Panc1 (cell line): ENCODE measurements around the gene DHRSX. TPM values are rescaled to one million over a fixed set of nuclear protein-coding genes. Genes with fewer than 3 reads are reported as not detected.

Experiments
- ATAC-seq: fragments of 200-7000 bp; cut with Tn5 transposase; 2 replicates; pipeline ENCODE4 v1.9.1; 2020; ENCODE audit warnings: mild to moderate bottlenecking, moderate library complexity
- BruUV-seq: library from RNA; stranded (reverse); fragments of 400-500 nt; replicated peaks from 2 replicates; lab custom pipeline; 2021; lab: Mats Ljungman, UMichigan
- CTCF ChIA-PET: fragments of 300-600 bp; sonication (Branson Sonifier 250); formaldehyde crosslinking; loops from one replicate; lab custom pipeline; 2022; ENCODE audit warnings: antibody characterized with exemption; lab: Charles Lee
- POLR2A ChIA-PET: fragments of 300-600 bp; sonication (Branson Sonifier 250); formaldehyde crosslinking; loops from one replicate; lab custom pipeline; 2022; ENCODE audit warnings: antibody characterized with exemption; lab: Charles Lee
- DNase-seq: peaks from one replicate; pipeline ENCODE4 v3.0.0-alpha.2; 2010; ENCODE audit warnings: low read depth, low spot score
- H3K27ac ChIP-seq: 2 replicates; pipeline ENCODE4 v1.5.1; 2011; ENCODE audit warnings: mild to moderate bottlenecking, low read length, inconsistent platforms
- H3K27me3 ChIP-seq: fragments of 200-500 bp; sonication (Bioruptor generic); 2 replicates; pipeline ENCODE4 v1.6.0; 2014; ENCODE audit warnings: low read length, inconsistent platforms; ENCODE audit not compliant: control insufficient read depth, insufficient read depth
- H3K36me3 ChIP-seq: fragments of 200-500 bp; sonication (Bioruptor generic); 2 replicates; pipeline ENCODE4 v1.5.1; 2014; ENCODE audit warnings: inconsistent platforms, mild to moderate bottlenecking, low read length, moderate library complexity; ENCODE audit not compliant: control insufficient read depth, insufficient read depth
- H3K4me1 ChIP-seq: 2 replicates; pipeline ENCODE4 v1.5.1; 2011; ENCODE audit warnings: inconsistent platforms, mild to moderate bottlenecking, low read length, moderate library complexity; ENCODE audit not compliant: control insufficient read depth, insufficient read depth
- H3K4me3 ChIP-seq, 2 experiments: 2 replicates each; pipeline ENCODE4 v1.5.1; 2011 to 2012; ENCODE audit warnings: low read depth in 2 of 2, low read length in 2 of 2, mild to moderate bottlenecking in 2 of 2, inconsistent platforms in 1 of 2, moderate library complexity in 1 of 2
- H3K9me3 ChIP-seq: fragments of 200-500 bp; sonication (Bioruptor generic); 2 replicates; pipeline ENCODE4 v1.5.1; 2014; ENCODE audit warnings: low read depth, mild to moderate bottlenecking, inconsistent platforms, low read length, moderate library complexity; ENCODE audit not compliant: control insufficient read depth, insufficient read depth
- POLR2AphosphoS5 ChIP-seq: IDR thresholded peaks from 2 replicates; pipeline ENCODE4 v1.6.1; 2012; ENCODE audit warnings: mild to moderate bottlenecking, low read depth, low read length, moderate library complexity
- SIN3A ChIP-seq: IDR thresholded peaks from 2 replicates; pipeline ENCODE4 v1.6.1; 2012; ENCODE audit warnings: low read depth, mild to moderate bottlenecking, low read length, moderate library complexity, borderline replicate concordance; ENCODE audit not compliant: insufficient read depth
- TCF7L2 ChIP-seq: IDR thresholded peaks from 2 replicates; pipeline ENCODE4 v1.6.1; 2011; ENCODE audit warnings: mild to moderate bottlenecking, low read depth, low read length, inconsistent platforms
- in situ Hi-C: cut with HindIII; loops from 2 replicates; pipeline ENCODE4 v1.10.0; 2016; ENCODE audit warnings: low sequenced_read_pairs, low pct_unique_long_range_greater_than_20kb
- intact Hi-C: fragments of 100-400 bp; cut with micrococcal nuclease; formaldehyde crosslinking; loops from one replicate; pipeline ENCODE4 v1.10.0; 2022; ENCODE audit not compliant: unreplicated experiment
- total RNA-seq: library from RNA; stranded (reverse); gene quantifications from one replicate; pipeline ENCODE4 v1.2.1, GENCODE V29; 2021; ENCODE audit not compliant: unreplicated experiment
- TF ChIP-seq, protein P1 (sequence below), 2 experiments: IDR thresholded peaks; 2 replicates each; pipeline ENCODE4 v1.6.1; 2011 to 2012; ENCODE audit warnings: low read depth in 2 of 2, control low read depth in 1 of 2, low read length in 1 of 2, mild to moderate bottlenecking in 1 of 2, moderate library complexity in 1 of 2; ENCODE audit not compliant: insufficient read depth in 1 of 2
- TF ChIP-seq, protein P2 (sequence below): fragments of 450-650 bp; IDR thresholded peaks from 2 replicates; pipeline ENCODE4 v1.5.1; 2017; ENCODE audit warnings: mild to moderate bottlenecking

DHRSX gene
- total RNA-seq, 1 experiment from 2014 or later, result 20.1 TPM

DNA sequence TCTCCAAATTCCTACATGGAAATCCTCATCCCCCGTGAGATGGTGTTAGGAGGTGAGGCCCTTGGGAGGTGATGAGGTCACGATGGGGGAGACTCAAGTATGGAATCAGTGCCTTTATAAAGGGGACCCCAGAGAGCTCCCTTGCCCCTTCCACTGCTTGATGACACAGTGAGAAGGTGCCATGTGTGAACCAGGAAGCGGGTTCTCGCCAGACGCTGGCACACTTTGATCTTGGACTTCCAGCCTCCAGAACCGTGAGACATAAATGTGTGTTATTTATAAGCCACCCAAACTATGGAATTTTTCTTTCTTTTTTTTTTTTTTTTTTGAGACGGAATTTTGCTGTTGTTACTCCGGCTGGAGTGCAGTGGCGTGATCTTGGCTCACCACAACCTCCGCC lies 237.6 kb downstream of the DHRSX start:
- intact Hi-C loops (no loop called here), in situ Hi-C loops (no loop called here)
- Histone ChIP-seq H3K36me3 (no peaks in the 10 kb centered on the region), H3K4me1 (no peaks in the 10 kb centered on the region), H3K27ac (no peak overlapping the region), H3K9me3 (no peaks in the 10 kb centered on the region), H3K4me3 (no peak overlapping the region), H3K27me3 (no peaks in the 10 kb centered on the region)
- TF ChIP-seq, protein P1, sequence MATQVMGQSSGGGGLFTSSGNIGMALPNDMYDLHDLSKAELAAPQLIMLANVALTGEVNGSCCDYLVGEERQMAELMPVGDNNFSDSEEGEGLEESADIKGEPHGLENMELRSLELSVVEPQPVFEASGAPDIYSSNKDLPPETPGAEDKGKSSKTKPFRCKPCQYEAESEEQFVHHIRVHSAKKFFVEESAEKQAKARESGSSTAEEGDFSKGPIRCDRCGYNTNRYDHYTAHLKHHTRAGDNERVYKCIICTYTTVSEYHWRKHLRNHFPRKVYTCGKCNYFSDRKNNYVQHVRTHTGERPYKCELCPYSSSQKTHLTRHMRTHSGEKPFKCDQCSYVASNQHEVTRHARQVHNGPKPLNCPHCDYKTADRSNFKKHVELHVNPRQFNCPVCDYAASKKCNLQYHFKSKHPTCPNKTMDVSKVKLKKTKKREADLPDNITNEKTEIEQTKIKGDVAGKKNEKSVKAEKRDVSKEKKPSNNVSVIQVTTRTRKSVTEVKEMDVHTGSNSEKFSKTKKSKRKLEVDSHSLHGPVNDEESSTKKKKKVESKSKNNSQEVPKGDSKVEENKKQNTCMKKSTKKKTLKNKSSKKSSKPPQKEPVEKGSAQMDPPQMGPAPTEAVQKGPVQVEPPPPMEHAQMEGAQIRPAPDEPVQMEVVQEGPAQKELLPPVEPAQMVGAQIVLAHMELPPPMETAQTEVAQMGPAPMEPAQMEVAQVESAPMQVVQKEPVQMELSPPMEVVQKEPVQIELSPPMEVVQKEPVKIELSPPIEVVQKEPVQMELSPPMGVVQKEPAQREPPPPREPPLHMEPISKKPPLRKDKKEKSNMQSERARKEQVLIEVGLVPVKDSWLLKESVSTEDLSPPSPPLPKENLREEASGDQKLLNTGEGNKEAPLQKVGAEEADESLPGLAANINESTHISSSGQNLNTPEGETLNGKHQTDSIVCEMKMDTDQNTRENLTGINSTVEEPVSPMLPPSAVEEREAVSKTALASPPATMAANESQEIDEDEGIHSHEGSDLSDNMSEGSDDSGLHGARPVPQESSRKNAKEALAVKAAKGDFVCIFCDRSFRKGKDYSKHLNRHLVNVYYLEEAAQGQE (IDR thresholded peaks at IDR 0.05; ENCODE audit: insufficient read depth in 1 of 2, low read depth in 2 of 2, low read length in 1 of 2), result no peak
- TF ChIP-seq TCF7L2, result no peak
- no peak for TF ChIP-seq SIN3A
- TF ChIP-seq POLR2AphosphoS5, result no peak
- TF ChIP-seq, protein P2, sequence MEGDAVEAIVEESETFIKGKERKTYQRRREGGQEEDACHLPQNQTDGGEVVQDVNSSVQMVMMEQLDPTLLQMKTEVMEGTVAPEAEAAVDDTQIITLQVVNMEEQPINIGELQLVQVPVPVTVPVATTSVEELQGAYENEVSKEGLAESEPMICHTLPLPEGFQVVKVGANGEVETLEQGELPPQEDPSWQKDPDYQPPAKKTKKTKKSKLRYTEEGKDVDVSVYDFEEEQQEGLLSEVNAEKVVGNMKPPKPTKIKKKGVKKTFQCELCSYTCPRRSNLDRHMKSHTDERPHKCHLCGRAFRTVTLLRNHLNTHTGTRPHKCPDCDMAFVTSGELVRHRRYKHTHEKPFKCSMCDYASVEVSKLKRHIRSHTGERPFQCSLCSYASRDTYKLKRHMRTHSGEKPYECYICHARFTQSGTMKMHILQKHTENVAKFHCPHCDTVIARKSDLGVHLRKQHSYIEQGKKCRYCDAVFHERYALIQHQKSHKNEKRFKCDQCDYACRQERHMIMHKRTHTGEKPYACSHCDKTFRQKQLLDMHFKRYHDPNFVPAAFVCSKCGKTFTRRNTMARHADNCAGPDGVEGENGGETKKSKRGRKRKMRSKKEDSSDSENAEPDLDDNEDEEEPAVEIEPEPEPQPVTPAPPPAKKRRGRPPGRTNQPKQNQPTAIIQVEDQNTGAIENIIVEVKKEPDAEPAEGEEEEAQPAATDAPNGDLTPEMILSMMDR, result no peak
- ChIA-PET POLR2A (no interaction called here), CTCF (no interaction called here)
- BruUV-seq, result no TSS peak
- ATAC-seq (no peak), DNase-seq (no peak)

DNA sequence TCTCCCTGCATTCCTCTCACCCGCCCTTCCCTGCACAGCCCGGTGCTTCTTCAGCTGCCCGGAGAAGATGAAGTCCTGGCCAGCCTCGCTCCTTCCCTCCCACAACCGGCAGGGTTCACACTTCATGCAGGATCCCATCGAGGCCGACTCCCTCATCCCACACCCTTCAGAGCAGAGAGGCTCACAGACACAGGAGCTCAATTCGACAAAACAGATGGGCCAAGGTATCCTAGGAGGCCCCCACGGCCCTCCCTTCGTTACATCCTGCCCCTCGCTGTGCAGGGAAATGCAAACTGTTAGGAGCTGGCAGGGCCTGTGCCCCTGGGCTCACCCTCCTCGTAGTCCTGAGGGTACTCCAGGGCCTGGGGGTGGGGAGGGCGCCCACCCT lies 238.1 kb downstream of the DHRSX start:
- no peaks in the 10 kb centered on the region for H3K36me3 ChIP-seq
- DNase-seq (no peak), ATAC-seq (no peak)
- in situ Hi-C loops, result no loop called here
- BruUV-seq, result no TSS peak
- ChIA-PET POLR2A (no interaction called here), CTCF (no interaction called here)
- no peaks in the 10 kb centered on the region for H3K9me3 ChIP-seq
- TF ChIP-seq, protein P2, result no peak
- TF ChIP-seq, protein P1 (IDR thresholded peaks at IDR 0.05; ENCODE audit: insufficient read depth in 1 of 2, low read depth in 2 of 2, low read length in 1 of 2), result no peak
- TF ChIP-seq TCF7L2, result no peak
- TF ChIP-seq POLR2AphosphoS5, result no peak
- H3K4me3 ChIP-seq, result no peak overlapping the region
- H3K27me3 ChIP-seq, result no peaks in the 10 kb centered on the region
- H3K4me1 ChIP-seq, result no peaks in the 10 kb centered on the region
- intact Hi-C loops, result no loop called here
- no peak overlapping the region for H3K27ac ChIP-seq
